Measurements from ENCODE around the gene SERPINA3. TPM values are rescaled to one million over a fixed set of nuclear protein-coding genes. Genes with fewer than 3 reads are reported as not detected.
"Not testable (repeated sequence)": the region's sequence is repeated elsewhere in the genome, so short reads cannot be mapped to it uniquely, and the experiment has no call there.

Gene SERPINA3
- total RNA-seq, 1 donor: 5.1 TPM

DNA sequence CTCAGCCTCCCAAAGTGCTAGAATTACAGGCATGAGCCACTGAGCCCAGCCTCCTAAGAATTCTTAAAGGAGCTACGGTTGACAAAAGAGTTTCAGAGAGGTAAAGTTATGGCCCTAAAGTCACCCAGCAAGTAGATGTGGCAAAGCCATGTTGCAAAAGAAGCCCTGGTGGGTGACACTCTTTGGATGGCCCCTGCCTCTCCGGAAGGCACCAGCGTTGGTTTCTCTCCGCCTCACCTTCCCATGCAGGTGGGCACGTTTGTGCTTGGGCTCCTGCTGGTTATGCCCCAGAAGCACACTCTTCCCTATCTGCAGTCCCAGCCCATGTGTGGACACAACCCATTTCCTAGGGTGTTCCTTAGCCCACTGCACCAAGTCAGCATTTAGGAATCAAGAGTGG lies 9.5 kb upstream of the SERPINA3 start:
- H3K4me2 ChIP-seq (ENCODE audit: insufficient read depth, low read length): no peak overlapping the region

DNA sequence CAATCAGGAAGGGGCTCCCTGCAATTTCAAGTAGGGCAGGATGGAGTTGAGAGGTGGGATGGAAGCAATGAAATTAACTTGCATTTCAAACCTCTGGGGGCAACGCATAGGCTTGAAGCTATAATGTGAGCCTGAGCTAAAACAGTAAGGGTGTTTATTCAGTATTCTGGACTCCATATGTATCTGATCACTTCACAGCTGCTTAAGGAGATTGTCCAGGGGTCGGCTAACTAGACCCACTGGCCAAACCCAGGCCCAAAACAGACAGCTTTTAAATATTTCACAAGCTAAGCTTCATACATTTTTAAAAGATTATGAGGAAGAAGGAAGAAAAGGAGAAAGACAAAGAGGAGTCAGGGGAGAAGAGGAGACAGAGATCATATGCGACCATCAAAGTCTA lies 6.8 kb upstream of the SERPINA3 start:
- Histone ChIP-seq H3K36me3 (ENCODE audit: insufficient read depth, low read length) (no peaks in the 10 kb centered on the region), H3K4me3 (ENCODE audit: insufficient read depth, low read length) (no peak overlapping the region), H3K27me3 (ENCODE audit: insufficient read depth, low read length) (no peaks in the 10 kb centered on the region), H3K4me1 (ENCODE audit: insufficient read depth, low read length) (peaks cover 29% of the 10 kb centered on the region), H3K4me2 (ENCODE audit: insufficient read depth, low read length) (no peak overlapping the region), H3K27ac (ENCODE audit: low read depth, low read length) (no peak overlapping the region), H4K20me1 (ENCODE audit: insufficient read depth, low read length) (no peaks in the 10 kb centered on the region), H3K79me2 (ENCODE audit: insufficient read depth, low read length) (no peaks in the 10 kb centered on the region), H2AFZ (ENCODE audit: low read length) (no peak overlapping the region), H3K9me3 (ENCODE audit: low read depth, low read length) (no peaks in the 10 kb centered on the region)
- DNase-seq (ENCODE audit: insufficient read length, low spot score, missing footprints): no peak
- TF ChIP-seq, protein P1, sequence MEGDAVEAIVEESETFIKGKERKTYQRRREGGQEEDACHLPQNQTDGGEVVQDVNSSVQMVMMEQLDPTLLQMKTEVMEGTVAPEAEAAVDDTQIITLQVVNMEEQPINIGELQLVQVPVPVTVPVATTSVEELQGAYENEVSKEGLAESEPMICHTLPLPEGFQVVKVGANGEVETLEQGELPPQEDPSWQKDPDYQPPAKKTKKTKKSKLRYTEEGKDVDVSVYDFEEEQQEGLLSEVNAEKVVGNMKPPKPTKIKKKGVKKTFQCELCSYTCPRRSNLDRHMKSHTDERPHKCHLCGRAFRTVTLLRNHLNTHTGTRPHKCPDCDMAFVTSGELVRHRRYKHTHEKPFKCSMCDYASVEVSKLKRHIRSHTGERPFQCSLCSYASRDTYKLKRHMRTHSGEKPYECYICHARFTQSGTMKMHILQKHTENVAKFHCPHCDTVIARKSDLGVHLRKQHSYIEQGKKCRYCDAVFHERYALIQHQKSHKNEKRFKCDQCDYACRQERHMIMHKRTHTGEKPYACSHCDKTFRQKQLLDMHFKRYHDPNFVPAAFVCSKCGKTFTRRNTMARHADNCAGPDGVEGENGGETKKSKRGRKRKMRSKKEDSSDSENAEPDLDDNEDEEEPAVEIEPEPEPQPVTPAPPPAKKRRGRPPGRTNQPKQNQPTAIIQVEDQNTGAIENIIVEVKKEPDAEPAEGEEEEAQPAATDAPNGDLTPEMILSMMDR (IDR thresholded peaks at IDR 0.05; ENCODE audit: extremely low read depth, low read depth, low read length): no peak

More for the DNA sequence above, 9.5 kb upstream of the SERPINA3 start:
- Histone ChIP-seq H3K36me3 (ENCODE audit: insufficient read depth, low read length) (no peaks in the 10 kb centered on the region), H3K4me3 (ENCODE audit: insufficient read depth, low read length) (no peak overlapping the region), H3K27ac (ENCODE audit: low read depth, low read length) (peak overlapping the region; percentile 86), H3K9me3 (ENCODE audit: low read depth, low read length) (no peaks in the 10 kb centered on the region), H4K20me1 (ENCODE audit: insufficient read depth, low read length) (no peaks in the 10 kb centered on the region), H2AFZ (ENCODE audit: low read length) (no peak overlapping the region), H3K4me1 (ENCODE audit: insufficient read depth, low read length) (peaks cover 39% of the 10 kb centered on the region), H3K79me2 (ENCODE audit: insufficient read depth, low read length) (no peaks in the 10 kb centered on the region), H3K27me3 (ENCODE audit: insufficient read depth, low read length) (no peaks in the 10 kb centered on the region)
- TF ChIP-seq, protein P1 (IDR thresholded peaks at IDR 0.05; ENCODE audit: extremely low read depth, low read depth, low read length): no peak
- no peak for DNase-seq (ENCODE audit: insufficient read length, low spot score, missing footprints)

DNA sequence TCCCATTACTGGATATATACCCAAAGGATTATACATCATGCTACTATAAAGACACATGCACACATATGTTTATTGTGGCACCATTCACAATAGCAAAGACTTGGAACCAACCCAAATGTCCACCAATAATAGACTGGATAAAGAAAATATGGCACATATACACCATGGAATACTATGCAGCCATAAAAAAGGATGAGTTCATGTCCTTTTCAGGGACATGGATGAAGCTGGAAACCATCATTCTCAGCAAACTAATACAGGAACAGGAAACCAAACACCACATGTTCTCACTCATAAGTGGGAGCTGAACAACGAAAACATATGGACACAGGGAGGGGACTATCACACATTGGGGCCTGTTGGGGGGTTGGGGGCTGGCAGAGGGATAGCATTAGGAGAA lies 3.2 kb upstream of the SERPINA3 start:
- H3K79me2 ChIP-seq (ENCODE audit: insufficient read depth, low read length); H2AFZ ChIP-seq (ENCODE audit: low read length); H3K27ac ChIP-seq (ENCODE audit: low read depth, low read length); H4K20me1 ChIP-seq (ENCODE audit: insufficient read depth, low read length); H3K4me3 ChIP-seq (ENCODE audit: insufficient read depth, low read length); DNase-seq (ENCODE audit: insufficient read length, low spot score, missing footprints); H3K36me3 ChIP-seq (ENCODE audit: insufficient read depth, low read length); H3K9me3 ChIP-seq (ENCODE audit: low read depth, low read length); H3K27me3 ChIP-seq (ENCODE audit: insufficient read depth, low read length); H3K4me2 ChIP-seq (ENCODE audit: insufficient read depth, low read length): not testable (repeated sequence)
- H3K4me1 ChIP-seq (ENCODE audit: insufficient read depth, low read length): peaks cover 13% of the 10 kb centered on the region

DNA sequence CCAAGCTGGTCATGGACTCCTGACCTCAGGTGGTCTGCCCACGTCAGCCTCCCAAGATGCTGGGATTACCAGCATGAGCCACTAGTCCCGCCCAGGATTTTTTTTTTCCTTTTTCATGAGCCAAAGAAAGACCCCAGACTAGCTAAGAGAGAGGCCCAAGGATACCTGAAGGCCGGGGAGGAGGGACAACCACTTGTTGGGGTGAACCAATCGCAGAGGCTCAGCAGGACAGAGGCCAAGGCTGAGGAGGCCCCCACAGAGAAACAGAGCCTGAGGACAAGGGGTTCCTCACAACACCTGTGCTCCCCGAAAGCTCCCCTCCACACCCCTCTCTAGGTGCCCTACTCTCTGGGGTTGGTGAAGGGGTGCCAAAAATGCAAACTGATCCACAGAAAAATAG lies 1.0 kb upstream of the SERPINA3 start:
- peaks cover 13% of the 10 kb centered on the region for H3K4me1 ChIP-seq (ENCODE audit: insufficient read depth, low read length)
- no peaks in the 10 kb centered on the region for H3K9me3 ChIP-seq (ENCODE audit: low read depth, low read length)
- TF ChIP-seq, protein P1 (IDR thresholded peaks at IDR 0.05; ENCODE audit: extremely low read depth, low read depth, low read length): no peak
- no peaks in the 10 kb centered on the region for H3K27me3 ChIP-seq (ENCODE audit: insufficient read depth, low read length)
- peak overlapping the region; percentile 79 for H3K27ac ChIP-seq (ENCODE audit: low read depth, low read length)
- no peaks in the 10 kb centered on the region for H3K36me3 ChIP-seq (ENCODE audit: insufficient read depth, low read length)
- no peak overlapping the region for H3K4me2 ChIP-seq (ENCODE audit: insufficient read depth, low read length)
- no peak overlapping the region for H2AFZ ChIP-seq (ENCODE audit: low read length)
- H3K4me3 ChIP-seq (ENCODE audit: insufficient read depth, low read length): no peak overlapping the region
- no peaks in the 10 kb centered on the region for H3K79me2 ChIP-seq (ENCODE audit: insufficient read depth, low read length)
- no peaks in the 10 kb centered on the region for H4K20me1 ChIP-seq (ENCODE audit: insufficient read depth, low read length)
- no peak for DNase-seq (ENCODE audit: insufficient read length, low spot score, missing footprints)
